Stimulated activated CD8-positive, alpha-beta memory T cell treated with anti-CD3 and anti-CD28 coated beads, Interleukin-4, amount 100 ng/mL, for 48 hours (primary cell): ENCODE results near the gene PCDHB10.
A peak's percentile ranks its signal among the peaks of the same experiment; 100 is the strongest.
"Not testable (repeated sequence)": the region's sequence is repeated elsewhere in the genome, so short reads cannot be mapped to it uniquely, and the experiment has no call there.

Experiments used
- DNase-seq: peaks from one replicate; pipeline ENCODE4 v3.0.0-alpha.2; 2020

PCDHB10 gene

DNA sequence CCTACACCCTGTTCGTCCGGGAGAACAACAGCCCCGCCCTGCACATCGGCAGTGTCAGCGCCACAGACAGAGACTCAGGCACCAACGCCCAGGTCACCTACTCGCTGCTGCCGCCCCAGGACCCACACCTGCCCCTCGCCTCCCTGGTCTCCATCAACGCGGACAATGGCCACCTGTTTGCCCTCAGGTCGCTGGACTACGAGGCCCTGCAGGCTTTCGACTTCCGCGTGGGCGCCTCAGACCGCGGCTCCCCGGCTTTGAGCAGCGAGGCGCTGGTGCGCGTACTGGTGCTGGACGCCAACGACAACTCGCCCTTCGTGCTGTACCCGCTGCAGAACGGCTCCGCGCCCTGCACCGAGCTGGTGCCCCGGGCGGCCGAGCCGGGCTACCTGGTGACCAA is 3.5 kb upstream of the PCDHB10 start:
- DNase-seq, result not testable (repeated sequence)

- DNase-seq, result not testable (repeated sequence)
These were observed 3.0 kb upstream of the PCDHB10 start for GRCh38 chr5:141189131-141189530.

DNA sequence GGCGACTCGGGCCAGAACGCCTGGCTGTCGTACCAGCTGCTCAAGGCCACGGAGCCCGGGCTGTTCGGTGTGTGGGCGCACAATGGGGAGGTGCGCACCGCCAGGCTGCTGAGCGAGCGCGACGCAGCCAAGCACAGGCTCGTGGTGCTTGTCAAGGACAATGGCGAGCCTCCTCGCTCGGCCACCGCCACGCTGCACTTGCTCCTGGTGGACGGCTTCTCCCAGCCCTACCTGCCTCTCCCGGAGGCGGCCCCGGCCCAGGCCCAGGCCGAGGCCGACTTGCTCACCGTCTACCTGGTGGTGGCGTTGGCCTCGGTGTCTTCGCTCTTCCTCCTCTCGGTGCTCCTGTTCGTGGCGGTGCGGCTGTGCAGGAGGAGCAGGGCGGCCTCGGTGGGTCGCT is 2.2 kb downstream of the PCDHB10 start:
- DNase-seq, result not testable (repeated sequence)

- no peak for DNase-seq
These were observed 4.2 kb downstream of the PCDHB10 start for GRCh38 chr5:141196363-141196762.

DNA sequence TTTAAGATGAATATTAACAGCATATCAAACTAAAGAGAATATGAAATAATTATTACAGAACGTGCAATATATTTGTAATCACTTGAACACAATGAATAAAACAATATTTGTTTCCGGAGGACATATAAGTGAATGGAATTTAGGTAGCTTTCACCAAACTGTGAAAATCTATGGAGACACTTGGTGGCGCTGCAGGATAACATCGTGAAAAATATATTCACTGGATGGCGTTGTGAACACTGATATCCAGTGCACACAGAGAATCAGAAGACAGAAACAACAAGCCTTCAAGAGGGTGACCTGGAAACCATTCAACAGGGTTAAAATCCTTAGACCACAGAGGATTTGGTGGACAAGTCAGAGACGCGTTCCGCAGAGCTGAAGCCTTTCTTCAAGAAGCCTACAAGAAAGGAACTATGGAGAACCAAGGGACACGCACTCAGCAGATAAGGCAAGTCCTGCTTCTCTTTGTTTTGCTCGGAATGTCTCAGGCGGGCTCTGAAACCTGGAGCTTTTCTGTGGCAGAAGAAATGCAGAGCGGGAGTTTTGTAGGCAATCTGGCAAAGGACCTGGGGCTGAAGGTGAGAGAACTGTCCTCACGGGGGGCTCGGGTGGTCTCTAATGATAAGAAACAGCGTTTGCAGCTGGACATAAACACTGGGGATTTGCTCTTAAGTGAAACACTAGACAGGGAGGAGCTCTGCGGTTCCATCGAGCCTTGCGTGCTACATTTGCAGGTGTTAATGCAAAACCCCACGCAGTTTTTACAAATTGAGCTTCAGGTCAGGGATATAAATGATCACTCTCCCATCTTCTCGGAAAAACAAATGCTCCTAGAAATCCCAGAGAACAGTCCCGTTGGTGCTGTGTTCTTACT is 7.4 kb downstream of the PCDHB10 start, which contains the start of gene PCDHB11:
PCDHB11 (plus strand) TSS at position 269 of the 877 bp plus-strand sequence; CDS start at position 417, 148 bp downstream.
- DNase-seq, result no peak

- not testable (repeated sequence) for DNase-seq
These were observed 9.0 kb downstream of the PCDHB10 start for GRCh38 chr5:141201126-141201525.

DNA sequence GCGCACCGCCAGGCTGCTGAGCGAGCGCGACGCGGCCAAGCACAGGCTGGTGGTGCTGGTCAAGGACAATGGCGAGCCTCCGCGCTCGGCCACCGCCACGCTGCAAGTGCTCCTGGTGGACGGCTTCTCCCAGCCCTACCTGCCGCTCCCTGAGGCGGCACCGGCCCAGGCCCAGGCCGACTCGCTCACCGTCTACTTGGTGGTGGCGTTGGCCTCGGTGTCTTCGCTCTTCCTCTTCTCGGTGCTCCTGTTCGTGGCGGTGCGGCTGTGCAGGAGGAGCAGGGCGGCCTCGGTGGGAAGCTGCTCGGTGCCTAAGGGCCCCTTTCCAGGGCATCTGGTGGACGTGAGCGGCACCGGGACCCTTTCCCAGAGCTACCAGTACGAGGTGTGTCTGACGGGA is 9.5 kb downstream of the PCDHB10 start:
- not testable (repeated sequence) for DNase-seq

DNA sequence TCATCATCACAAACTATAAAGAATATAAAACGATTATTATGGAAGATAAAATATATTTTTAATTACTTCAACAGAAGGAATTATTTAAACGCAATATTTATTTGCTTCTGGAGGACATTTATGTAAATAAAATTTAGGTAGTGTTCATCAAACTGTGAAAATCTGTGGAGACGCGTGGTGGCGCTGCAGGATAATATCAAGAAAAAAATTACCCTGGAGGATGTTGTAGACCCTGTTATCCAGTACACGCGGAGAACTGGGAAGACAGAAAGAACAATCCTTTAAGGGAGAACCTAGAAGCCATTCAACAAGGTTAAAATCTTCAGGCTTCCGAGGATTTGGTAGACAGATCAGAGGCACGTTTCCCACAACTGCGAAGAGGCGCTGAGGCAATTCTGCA is 16.3 kb downstream of the PCDHB10 start, which contains the start of gene PCDHB12:
PCDHB12 (plus strand) TSS at position 242 of the 400 bp plus-strand sequence. CDS start 189 bp downstream, outside the sequence.
- no peak for DNase-seq

DNA sequence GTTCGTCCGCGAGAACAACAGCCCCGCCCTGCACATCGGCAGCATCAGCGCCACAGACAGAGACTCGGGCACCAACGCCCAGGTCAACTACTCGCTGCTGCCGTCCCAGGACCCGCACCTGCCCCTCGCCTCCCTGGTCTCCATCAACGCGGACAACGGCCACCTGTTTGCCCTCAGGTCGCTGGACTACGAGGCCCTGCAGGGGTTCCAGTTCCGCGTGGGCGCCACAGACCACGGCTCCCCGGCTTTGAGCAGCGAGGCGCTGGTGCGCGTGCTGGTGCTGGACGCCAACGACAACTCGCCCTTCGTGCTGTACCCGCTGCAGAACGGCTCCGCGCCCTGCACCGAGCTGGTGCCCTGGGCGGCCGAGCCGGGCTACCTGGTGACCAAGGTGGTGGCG is 18.1 kb downstream of the PCDHB10 start:
- not testable (repeated sequence) for DNase-seq

GRCh38 chr5:141210849-141211248 is 18.7 kb downstream of the PCDHB10 start:
- DNase-seq, result not testable (repeated sequence)

DNA sequence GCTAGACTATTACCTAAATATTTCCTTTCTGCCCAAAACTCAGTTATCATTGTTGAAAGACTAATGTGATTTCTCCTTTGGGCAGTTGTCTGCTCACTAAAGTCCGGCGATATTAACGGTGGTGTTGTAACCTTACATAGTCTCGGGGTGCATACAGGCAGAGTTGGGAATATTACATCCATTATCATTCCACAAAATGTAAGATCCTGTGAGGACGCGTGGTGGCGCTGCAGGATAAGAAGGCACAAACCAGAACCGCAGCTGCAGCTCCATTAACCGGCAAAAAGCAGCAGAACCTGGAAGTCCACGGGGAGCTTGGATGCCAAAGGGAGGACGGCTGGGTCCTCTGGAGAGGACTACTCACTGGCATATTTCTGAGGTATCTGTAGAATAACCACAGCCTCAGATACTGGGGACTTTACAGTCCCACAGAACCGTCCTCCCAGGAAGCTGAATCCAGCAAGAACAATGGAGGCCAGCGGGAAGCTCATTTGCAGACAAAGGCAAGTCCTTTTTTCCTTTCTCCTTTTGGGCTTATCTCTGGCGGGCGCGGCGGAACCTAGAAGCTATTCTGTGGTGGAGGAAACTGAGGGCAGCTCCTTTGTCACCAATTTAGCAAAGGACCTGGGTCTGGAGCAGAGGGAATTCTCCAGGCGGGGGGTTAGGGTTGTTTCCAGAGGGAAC is 21.6 kb downstream of the PCDHB10 start, which contains the start of gene PCDHB13:
PCDHB13 (plus strand) TSS at position 264 of the 684 bp plus-strand sequence; CDS start at position 469, 205 bp downstream.
- DNase-seq, result peak; percentile 33

DNA sequence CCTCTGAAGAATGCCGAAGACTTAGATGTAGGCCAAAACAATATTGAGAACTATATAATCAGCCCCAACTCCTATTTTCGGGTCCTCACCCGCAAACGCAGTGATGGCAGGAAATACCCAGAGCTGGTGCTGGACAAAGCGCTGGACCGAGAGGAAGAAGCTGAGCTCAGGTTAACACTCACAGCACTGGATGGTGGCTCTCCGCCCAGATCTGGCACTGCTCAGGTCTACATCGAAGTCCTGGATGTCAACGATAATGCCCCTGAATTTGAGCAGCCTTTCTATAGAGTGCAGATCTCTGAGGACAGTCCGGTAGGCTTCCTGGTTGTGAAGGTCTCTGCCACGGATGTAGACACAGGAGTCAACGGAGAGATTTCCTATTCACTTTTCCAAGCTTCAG is 22.4 kb downstream of the PCDHB10 start:
- not testable (repeated sequence) for DNase-seq

DNA sequence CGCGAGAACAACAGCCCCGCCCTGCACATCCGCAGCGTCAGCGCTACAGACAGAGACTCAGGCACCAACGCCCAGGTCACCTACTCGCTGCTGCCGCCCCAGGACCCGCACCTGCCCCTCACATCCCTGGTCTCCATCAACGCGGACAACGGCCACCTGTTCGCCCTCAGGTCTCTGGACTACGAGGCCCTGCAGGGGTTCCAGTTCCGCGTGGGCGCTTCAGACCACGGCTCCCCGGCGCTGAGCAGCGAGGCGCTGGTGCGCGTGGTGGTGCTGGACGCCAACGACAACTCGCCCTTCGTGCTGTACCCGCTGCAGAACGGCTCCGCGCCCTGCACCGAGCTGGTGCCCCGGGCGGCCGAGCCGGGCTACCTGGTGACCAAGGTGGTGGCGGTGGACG is 23.4 kb downstream of the PCDHB10 start:
- not testable (repeated sequence) for DNase-seq

DNA sequence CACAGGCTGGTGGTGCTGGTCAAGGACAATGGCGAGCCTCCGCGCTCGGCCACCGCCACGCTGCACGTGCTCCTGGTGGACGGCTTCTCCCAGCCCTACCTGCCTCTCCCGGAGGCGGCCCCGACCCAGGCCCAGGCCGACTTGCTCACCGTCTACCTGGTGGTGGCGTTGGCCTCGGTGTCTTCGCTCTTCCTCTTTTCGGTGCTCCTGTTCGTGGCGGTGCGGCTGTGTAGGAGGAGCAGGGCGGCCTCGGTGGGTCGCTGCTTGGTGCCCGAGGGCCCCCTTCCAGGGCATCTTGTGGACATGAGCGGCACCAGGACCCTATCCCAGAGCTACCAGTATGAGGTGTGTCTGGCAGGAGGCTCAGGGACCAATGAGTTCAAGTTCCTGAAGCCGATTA is 23.9 kb downstream of the PCDHB10 start:
- not testable (repeated sequence) for DNase-seq

DNA sequence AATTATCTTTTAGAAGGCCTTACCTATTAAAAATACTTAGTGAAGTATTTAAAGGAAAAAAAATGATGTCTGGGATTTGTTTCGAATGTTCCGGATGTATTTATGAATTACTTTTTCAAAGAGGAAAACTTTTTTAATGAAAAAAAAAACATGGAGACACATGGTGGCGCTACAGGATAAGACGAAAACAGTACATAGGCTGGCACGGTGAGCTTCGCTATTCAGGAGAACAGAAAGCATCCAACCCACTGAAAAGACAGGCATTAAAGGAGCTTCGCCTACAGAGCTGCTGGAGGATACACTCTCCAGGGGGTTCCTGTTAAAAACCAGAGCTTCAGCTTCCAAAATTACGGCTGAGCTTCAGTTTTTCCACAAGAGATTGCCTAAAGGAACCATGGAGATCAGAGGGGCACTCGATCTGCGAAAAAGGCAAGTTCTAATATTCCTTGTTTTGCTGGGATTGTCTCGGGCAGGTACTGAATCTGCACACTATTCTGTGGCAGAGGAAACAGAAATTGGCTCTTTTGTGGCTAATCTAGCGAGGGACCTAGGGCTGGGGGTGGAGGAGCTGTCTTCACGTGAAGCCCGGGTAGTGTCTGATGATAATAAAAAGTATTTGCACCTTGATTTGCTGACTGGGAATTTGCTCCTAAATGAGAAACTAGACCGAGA is 31.1 kb downstream of the PCDHB10 start, which contains the start of gene PCDHB14:
PCDHB14 (plus strand) TSS at position 232 of the 672 bp plus-strand sequence; CDS start at position 395, 163 bp downstream.
- DNase-seq, result no peak

GRCh38 chr5:141224844-141225243 is 32.7 kb downstream of the PCDHB10 start:
- not testable (repeated sequence) for DNase-seq

GRCh38 chr5:141225421-141225820 is 33.3 kb downstream of the PCDHB10 start:
- not testable (repeated sequence) for DNase-seq

DNA sequence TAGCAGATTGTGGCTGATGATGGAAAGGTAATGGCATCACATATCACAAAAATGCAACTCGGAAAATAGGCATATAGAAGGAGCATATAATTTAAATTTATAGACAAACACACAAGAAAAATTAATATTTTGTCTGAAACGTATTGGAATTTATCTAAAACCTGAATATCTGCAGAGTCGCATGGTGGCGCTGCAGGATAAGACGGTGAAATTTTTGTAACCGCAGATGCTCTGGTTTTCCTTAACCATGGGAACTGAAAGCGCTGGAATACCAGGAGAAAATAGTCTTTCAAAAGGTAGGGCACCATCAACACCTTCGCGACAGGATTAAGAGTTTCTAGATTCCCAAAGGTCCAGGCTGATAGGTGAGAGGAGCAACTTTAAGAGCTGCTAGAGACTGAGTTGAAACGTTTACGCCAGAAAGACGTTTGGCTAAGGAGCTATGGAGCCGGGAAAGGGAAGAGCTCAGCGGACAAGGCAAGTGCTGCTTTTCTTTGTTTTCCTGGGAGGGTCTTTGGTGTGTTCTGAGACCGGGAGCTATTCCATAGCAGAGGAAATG is 42.0 kb downstream of the PCDHB10 start:
- DNase-seq, result no peak

- DNase-seq, result not testable (repeated sequence)
These were observed 43.8 kb downstream of the PCDHB10 start for GRCh38 chr5:141235922-141236321.

DNA sequence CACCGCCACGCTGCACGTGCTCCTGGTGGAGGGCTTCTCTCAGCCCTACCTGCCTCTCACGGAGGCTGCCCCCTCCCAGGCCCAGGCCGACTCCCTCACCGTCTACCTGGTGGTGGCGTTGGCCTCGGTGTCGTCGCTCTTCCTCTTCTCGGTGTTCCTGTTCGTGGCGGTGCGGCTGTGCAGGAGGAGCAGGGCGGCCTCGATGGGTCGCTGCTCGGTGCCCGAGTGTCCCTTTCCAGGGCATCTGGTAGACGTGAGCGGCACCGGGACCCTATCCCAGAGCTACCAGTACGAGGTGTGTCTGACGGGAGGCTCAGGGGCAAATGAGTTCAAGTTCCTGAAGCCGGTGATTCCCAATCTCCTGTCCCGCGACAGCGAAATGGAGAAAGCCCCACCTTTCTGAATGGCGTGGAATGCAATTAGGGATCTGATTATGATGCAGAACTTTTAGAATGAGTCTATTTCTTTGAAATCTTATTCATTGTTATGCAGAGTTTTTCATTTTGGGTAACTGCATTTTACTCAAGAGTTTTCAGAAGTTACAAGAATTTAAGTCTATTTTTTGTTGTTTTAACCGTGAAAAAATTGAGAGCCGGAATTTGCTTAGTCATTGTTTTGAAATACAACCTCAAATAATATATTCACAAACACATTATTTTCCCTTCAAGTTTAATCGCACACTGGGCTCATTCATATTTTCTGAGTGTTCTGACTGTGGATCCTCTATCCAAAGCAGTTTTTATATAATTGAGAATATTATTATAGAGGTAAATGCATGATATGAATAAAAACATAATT is 44.6 kb downstream of the PCDHB10 start:
- no peak for DNase-seq

DNA sequence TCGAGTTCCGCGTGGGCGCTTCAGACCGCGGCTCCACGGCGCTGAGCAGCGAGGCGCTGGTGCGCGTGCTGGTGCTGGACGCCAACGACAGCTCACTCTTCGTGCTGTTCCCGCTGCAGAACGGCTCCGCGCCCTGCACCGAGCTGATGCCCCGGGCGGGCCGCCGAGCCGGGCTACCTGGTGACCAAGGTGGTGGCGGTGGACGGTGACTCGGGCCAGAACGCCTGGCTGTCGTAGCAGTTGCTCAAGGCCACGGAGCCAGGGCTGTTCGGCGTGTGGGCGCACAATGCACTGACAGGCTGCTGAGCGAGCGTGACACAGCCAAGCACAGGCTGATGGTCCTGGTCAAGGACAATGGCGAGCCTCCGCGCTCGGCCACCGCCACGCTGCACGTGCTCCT is 49.3 kb downstream of the PCDHB10 start:
- no peak for DNase-seq
